H1 (cell line): ENCODE data around the gene MXI1. TPM values are rescaled to one million over a fixed set of nuclear protein-coding genes. Genes with fewer than 3 reads are reported as not detected.

ENCODE experiments used
- CTCF ChIA-PET: fragments of 300-600 bp; sonication (Branson Sonifier 250); formaldehyde crosslinking; loops from one replicate; lab custom pipeline; 2021; ENCODE audit not compliant: partially characterized antibody; lab: Charles Lee
- POLR2A ChIA-PET: fragments of 300-600 bp; sonication (Branson Sonifier 250); formaldehyde crosslinking; loops from one replicate; lab custom pipeline; 2021; ENCODE audit warnings: inconsistent platforms; ENCODE audit not compliant: partially characterized antibody; lab: Charles Lee
- DNase-seq, 2 experiments: peaks; one replicate each; pipeline versions ENCODE4 v3.0.0 to v3.0.0-alpha.2; 2010 to 2022; ENCODE audit warnings: low spot score in 2 of 2, low read depth in 1 of 2, mixed read lengths in 1 of 2
- FAIRE-seq: peaks from 2 replicates; lab custom pipeline; 2011; peaks lifted over from hg19 to GRCh38; lab: Jason Lieb, UNC
- H2AFZ ChIP-seq: 2 replicates; pipeline ENCODE4 v1.8.1; 2012; ENCODE audit warnings: low read length, inconsistent platforms
- H2AK5ac ChIP-seq: 2 replicates; pipeline ENCODE4 v1.6.1; 2013; ENCODE audit warnings: low read depth, low read length
- H2BK120ac ChIP-seq: replicated peaks from 2 replicates; pipeline ENCODE3; 2013; ENCODE audit warnings: low read depth, low read length, inconsistent platforms
- H2BK12ac ChIP-seq: 2 replicates; pipeline ENCODE4 v1.6.1; 2013; ENCODE audit warnings: low read depth, low read length
- H2BK15ac ChIP-seq: 2 replicates; pipeline ENCODE4 v1.6.1; 2013; ENCODE audit warnings: low read length
- H2BK20ac ChIP-seq: 2 replicates; pipeline ENCODE4 v1.6.1; 2013; ENCODE audit warnings: low read length
- H2BK5ac ChIP-seq: 2 replicates; pipeline ENCODE4 v1.6.1; 2013; ENCODE audit warnings: low read depth, low read length
- H3K14ac ChIP-seq: 2 replicates; pipeline ENCODE4 v1.6.1; 2013; ENCODE audit warnings: inconsistent platforms; ENCODE audit not compliant: insufficient read length
- H3K18ac ChIP-seq: 2 replicates; pipeline ENCODE4 v1.6.1; 2013; ENCODE audit warnings: low read length; ENCODE audit errors: extremely low read depth
- H3K23ac ChIP-seq: 2 replicates; pipeline ENCODE4 v1.6.1; 2013; ENCODE audit warnings: inconsistent platforms; ENCODE audit not compliant: insufficient read length
- H3K23me2 ChIP-seq: 2 replicates; pipeline ENCODE4 v1.6.1; 2013; ENCODE audit warnings: low read depth, low read length
- H3K27ac ChIP-seq: 2 replicates; pipeline ENCODE4 v1.6.1; 2011; ENCODE audit warnings: low read depth, low read length, inconsistent platforms
- H3K27me3 ChIP-seq, 4 experiments: replicated peaks in 1 of 4; 1 replicate in 1 of 4; 2 replicates in 3 of 4; pipeline versions ENCODE4 v1.6.1 to v1.8.1; 2011 to 2013; ENCODE audit warnings: low read length in 3 of 4, mild to moderate bottlenecking in 3 of 4, inconsistent platforms in 2 of 4, mixed read lengths in 2 of 4, moderate library complexity in 1 of 4; ENCODE audit not compliant: control insufficient read depth in 3 of 4, insufficient read depth in 3 of 4; ENCODE audit errors: extremely low read depth in 1 of 4
- H3K36me3 ChIP-seq, 4 experiments: 2 replicates each; pipeline versions ENCODE4 v1.6.1 to v1.8.1; 2011 to 2013; ENCODE audit warnings: mild to moderate bottlenecking in 4 of 4, low read length in 3 of 4, moderate library complexity in 2 of 4, control low read depth in 1 of 4, inconsistent platforms in 1 of 4; ENCODE audit not compliant: insufficient read depth in 4 of 4, control insufficient read depth in 2 of 4
- H3K4ac ChIP-seq: replicated peaks from 2 replicates; pipeline ENCODE3; 2013; ENCODE audit warnings: low read length, low read depth, mixed read lengths, inconsistent platforms; ENCODE audit not compliant: insufficient read length
- H3K4me1 ChIP-seq, 4 experiments: replicated peaks in 1 of 4; 1 replicate in 1 of 4; 2 replicates in 3 of 4; pipeline versions ENCODE4 v1.6.1 to v1.8.1; 2011 to 2013; ENCODE audit warnings: low read length in 3 of 4, inconsistent platforms in 2 of 4, mixed read lengths in 1 of 4; ENCODE audit not compliant: insufficient read depth in 4 of 4, control insufficient read depth in 3 of 4
- H3K4me2 ChIP-seq, 2 experiments: 2 replicates each; pipeline versions ENCODE4 v1.6.1 to v1.8.1; 2011 to 2013; ENCODE audit warnings: low read depth in 2 of 2, low read length in 2 of 2, control low read depth in 1 of 2, inconsistent platforms in 1 of 2, mild to moderate bottlenecking in 1 of 2; ENCODE audit not compliant: insufficient read depth in 1 of 2
- H3K4me3 ChIP-seq, 4 experiments: fragments of 200-600, 300-600 bp in 1 of 4; sonication (generic), shearing (Covaris generic), sonication (Bioruptor Twin) in 1 of 4; 2 replicates each; pipeline versions ENCODE4 v1.5.1 to v1.8.1; 2011 to 2016; ENCODE audit warnings: low read length in 4 of 4, low read depth in 3 of 4, control low read depth in 2 of 4, inconsistent platforms in 2 of 4, mild to moderate bottlenecking in 2 of 4, mixed read lengths in 1 of 4, moderate library complexity in 1 of 4; ENCODE audit not compliant: insufficient read depth in 2 of 4; ENCODE audit errors: extremely low read depth in 1 of 4
- H3K56ac ChIP-seq: replicated peaks from 2 replicates; pipeline ENCODE3; 2013; ENCODE audit warnings: low read depth, mild to moderate bottlenecking, mixed read lengths, low read length, inconsistent platforms; ENCODE audit not compliant: insufficient read length
- H3K79me1 ChIP-seq: 2 replicates; pipeline ENCODE4 v1.6.1; 2013; ENCODE audit warnings: low read depth, low read length, control low read depth
- H3K79me2 ChIP-seq, 2 experiments: 2 replicates each; pipeline versions ENCODE4 v1.6.1 to v1.8.1; 2012 to 2013; ENCODE audit warnings: low read length in 2 of 2, mild to moderate bottlenecking in 2 of 2, inconsistent platforms in 1 of 2; ENCODE audit not compliant: insufficient read depth in 2 of 2, control insufficient read depth in 1 of 2
- H3K9ac ChIP-seq, 4 experiments: replicated peaks in 1 of 4; 1 replicate in 1 of 4; 2 replicates in 3 of 4; pipeline versions ENCODE4 v1.6.1 to v1.8.1; 2011 to 2013; ENCODE audit warnings: low read depth in 3 of 4, low read length in 3 of 4, control low read depth in 2 of 4, mild to moderate bottlenecking in 2 of 4, moderate library complexity in 2 of 4, inconsistent platforms in 1 of 4; ENCODE audit errors: extremely low read depth in 1 of 4
- H3K9me3 ChIP-seq, 2 experiments: 2 replicates each; pipeline versions ENCODE4 v1.6.1 to v1.8.1; 2012 to 2013; ENCODE audit warnings: mild to moderate bottlenecking in 2 of 2, moderate library complexity in 2 of 2, control low read depth in 1 of 2, inconsistent platforms in 1 of 2, low read depth in 1 of 2, low read length in 1 of 2, mixed read lengths in 1 of 2; ENCODE audit not compliant: insufficient read depth in 2 of 2
- H4K20me1 ChIP-seq, 2 experiments: replicated peaks in 1 of 2; 2 replicates each; pipeline versions ENCODE3 to v1.8.1; 2011 to 2013; ENCODE audit warnings: inconsistent platforms in 2 of 2, low read length in 2 of 2, mild to moderate bottlenecking in 1 of 2; ENCODE audit not compliant: insufficient read depth in 2 of 2, control insufficient read depth in 1 of 2
- H4K5ac ChIP-seq: 2 replicates; pipeline ENCODE4 v1.6.1; 2013; ENCODE audit warnings: low read length, low read depth, mixed read lengths, inconsistent platforms; ENCODE audit not compliant: insufficient read length
- H4K8ac ChIP-seq: 2 replicates; pipeline ENCODE4 v1.8.0; 2013; ENCODE audit warnings: mild to moderate bottlenecking, moderate library complexity, low read length, inconsistent platforms; ENCODE audit not compliant: insufficient read depth; ENCODE audit errors: extremely low read depth
- H4K91ac ChIP-seq: replicated peaks from 2 replicates; pipeline ENCODE3; 2013; ENCODE audit warnings: low read length, mixed read lengths, inconsistent platforms; ENCODE audit not compliant: insufficient read length
- CHD2 ChIP-seq: IDR thresholded peaks from 2 replicates; pipeline ENCODE4 v1.6.1; 2012; ENCODE audit warnings: low read length, improper control_type of control experiment
- KDM1A ChIP-seq: fragments of 200-600, 300-600 bp; sonication (generic); IDR thresholded peaks from 2 replicates; pipeline ENCODE4 v1.7.1; 2016; ENCODE audit warnings: mild to moderate bottlenecking, low read length, borderline replicate concordance
- POLR2A ChIP-seq, 2 experiments: IDR thresholded peaks; 1 replicate in 1 of 2; 2 replicates in 1 of 2; pipeline ENCODE4 v1.6.1; 2011; ENCODE audit warnings: low read depth in 2 of 2, low read length in 2 of 2, mild to moderate bottlenecking in 2 of 2; ENCODE audit errors: control extremely low read depth in 1 of 2
- RXRA ChIP-seq: IDR thresholded peaks from 2 replicates; pipeline ENCODE4 v1.6.1; 2011; ENCODE audit warnings: low read depth, mild to moderate bottlenecking, low read length, moderate library complexity; ENCODE audit not compliant: insufficient read depth
- WGBS, 2 experiments: shearing (Covaris generic) in 1 of 2; methylation state at CpG; one replicate each; pipeline versions ENCODE4 v1.1.6 to v1.1.7; 2013 to 2015; ENCODE audit warnings: low lambda C conversion rate in 2 of 2, mixed read lengths in 2 of 2, inconsistent platforms in 1 of 2, low coverage in 1 of 2, missing lambda C conversion rate in 1 of 2; ENCODE audit not compliant: insufficient replicate concordance in 2 of 2, insufficient coverage in 1 of 2, insufficient read length in 1 of 2; ENCODE audit errors: extremely low coverage in 1 of 2, missing lambda C conversion rate in 1 of 2; 5-methylcytosine and 5-hydroxymethylcytosine counted together
- polyA plus RNA-seq, 7 experiments: library from polyadenylated mRNA; depleted of rRNA in 3 of 7; stranded (reverse) in 5 of 7; unstranded in 2 of 7; fragments of >200 nt in 5 of 7; fragments of 200-250 nt in 2 of 7; gene quantifications; 1 replicate in 5 of 7; 2 replicates in 1 of 7; 4 replicates in 1 of 7; pipeline versions ENCODE4 v1.2.1 to v1.2.3, GENCODE V29; 2011 to 2013; ENCODE audit warnings: missing spikeins in 2 of 7, mixed read lengths in 2 of 7
- total RNA-seq: library from RNA; stranded (reverse); fragmentation: NEBNext Ultra II Directional; extraction: Animal tissue kit (Norgen Biotek cat#: 25700); gene quantifications from 2 replicates; pipeline ENCODE4 v1.2.1, GENCODE V29; 2021
- TF ChIP-seq, protein P1 (sequence below), 3 experiments: IDR thresholded peaks; 1 replicate in 2 of 3; 2 replicates in 1 of 3; pipeline versions ENCODE4 v1.5.1 to v1.6.1; 2011; ENCODE audit warnings: low read length in 3 of 3, mild to moderate bottlenecking in 3 of 3, inconsistent platforms in 2 of 3, low read depth in 1 of 3, moderate library complexity in 1 of 3; ENCODE audit not compliant: insufficient read depth in 1 of 3; ENCODE audit errors: control extremely low read depth in 1 of 3
- TF ChIP-seq, protein P2 (sequence below): IDR thresholded peaks from 2 replicates; pipeline ENCODE4 v1.6.1; 2012; ENCODE audit warnings: inconsistent platforms

MXI1 gene
- total and polyA plus RNA-seq, 2 of the 8 experiments (the other 6 are each of a cell fraction or from before 2014, with no cell fraction given) = 5.7 to 8.8 TPM

DNA sequence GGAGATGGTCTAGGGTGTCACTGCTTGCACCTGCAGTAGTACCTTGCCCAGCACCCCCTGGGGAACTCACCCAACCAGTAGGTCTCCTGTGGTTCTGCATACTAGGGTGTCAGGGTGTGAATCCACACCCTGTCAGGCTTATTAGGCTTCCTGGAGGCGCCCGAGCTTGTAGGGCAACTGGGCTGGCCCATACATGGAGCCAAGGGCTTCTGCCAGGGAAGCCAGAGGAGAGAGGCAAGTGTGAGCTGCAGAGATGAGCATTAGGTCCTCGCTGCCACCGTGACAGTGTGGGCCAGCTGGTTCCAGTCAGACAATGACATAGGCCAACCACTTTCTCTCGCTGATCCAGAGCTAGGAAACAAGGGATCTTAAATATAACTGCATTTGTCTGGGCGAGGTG, 11.2 kb downstream of the MXI1 start:
- Histone ChIP-seq H4K91ac (no peak overlapping the region), H3K79me2 (no peaks in the 10 kb centered on the region), H4K8ac (no peak overlapping the region), H3K9me3 (no peaks in the 10 kb centered on the region), H2BK15ac (no peak overlapping the region), H3K14ac (no peak overlapping the region), H3K4me2 (no peak overlapping the region), H3K56ac (no peak overlapping the region), H4K20me1 (peaks cover 0 to 1% of the 10 kb centered on the region in 2 experiments), H3K18ac (no peak overlapping the region), H3K27me3 (peaks cover 0 to 5% (median 2%) of the 10 kb centered on the region in 4 experiments; a peak in 3 of 7 replicates), H4K5ac (no peak overlapping the region), H3K4me1 (peaks cover 0 to 15% (median 6%) of the 10 kb centered on the region in 4 experiments; a peak in 6 of 7 replicates), H2AFZ (no peak overlapping the region), H2AK5ac (no peak overlapping the region), H3K23me2 (no peaks in the 10 kb centered on the region), H3K9ac (no peak overlapping the region), H3K27ac (no peak overlapping the region), H2BK120ac (no peak overlapping the region), H3K4ac (no peak overlapping the region), H3K79me1 (no peaks in the 10 kb centered on the region), H2BK12ac (no peak overlapping the region), H3K23ac (no peak overlapping the region), H2BK5ac (no peak overlapping the region), H3K4me3 (no peak overlapping the region), H3K36me3 (no peaks in the 10 kb centered on the region), H2BK20ac (no peak overlapping the region)
- DNase-seq = no peak
- ChIA-PET POLR2A (interaction anchor here (9.6 kb wide), 1 partner anchor 10 kb away, joined by 121 read pairs; the partner anchor contains the start of gene MXI1), CTCF (interaction anchor here (0.8 to 17.9 kb wide), 12 partner anchors 9 to 375 kb away, joined by 3 to 333 read pairs (median 5); partner anchors contain the start of gene MXI1)
- TF ChIP-seq, protein P1, sequence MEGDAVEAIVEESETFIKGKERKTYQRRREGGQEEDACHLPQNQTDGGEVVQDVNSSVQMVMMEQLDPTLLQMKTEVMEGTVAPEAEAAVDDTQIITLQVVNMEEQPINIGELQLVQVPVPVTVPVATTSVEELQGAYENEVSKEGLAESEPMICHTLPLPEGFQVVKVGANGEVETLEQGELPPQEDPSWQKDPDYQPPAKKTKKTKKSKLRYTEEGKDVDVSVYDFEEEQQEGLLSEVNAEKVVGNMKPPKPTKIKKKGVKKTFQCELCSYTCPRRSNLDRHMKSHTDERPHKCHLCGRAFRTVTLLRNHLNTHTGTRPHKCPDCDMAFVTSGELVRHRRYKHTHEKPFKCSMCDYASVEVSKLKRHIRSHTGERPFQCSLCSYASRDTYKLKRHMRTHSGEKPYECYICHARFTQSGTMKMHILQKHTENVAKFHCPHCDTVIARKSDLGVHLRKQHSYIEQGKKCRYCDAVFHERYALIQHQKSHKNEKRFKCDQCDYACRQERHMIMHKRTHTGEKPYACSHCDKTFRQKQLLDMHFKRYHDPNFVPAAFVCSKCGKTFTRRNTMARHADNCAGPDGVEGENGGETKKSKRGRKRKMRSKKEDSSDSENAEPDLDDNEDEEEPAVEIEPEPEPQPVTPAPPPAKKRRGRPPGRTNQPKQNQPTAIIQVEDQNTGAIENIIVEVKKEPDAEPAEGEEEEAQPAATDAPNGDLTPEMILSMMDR (IDR thresholded peaks at IDR 0.05; ENCODE audit: control extremely low read depth in 1 of 3, insufficient read depth in 1 of 3, low read depth in 1 of 3, low read length in 3 of 3) = no peak
- no peak for TF ChIP-seq KDM1A
- TF ChIP-seq, protein P2, sequence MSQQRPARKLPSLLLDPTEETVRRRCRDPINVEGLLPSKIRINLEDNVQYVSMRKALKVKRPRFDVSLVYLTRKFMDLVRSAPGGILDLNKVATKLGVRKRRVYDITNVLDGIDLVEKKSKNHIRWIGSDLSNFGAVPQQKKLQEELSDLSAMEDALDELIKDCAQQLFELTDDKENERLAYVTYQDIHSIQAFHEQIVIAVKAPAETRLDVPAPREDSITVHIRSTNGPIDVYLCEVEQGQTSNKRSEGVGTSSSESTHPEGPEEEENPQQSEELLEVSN = no peak
- TF ChIP-seq CHD2 = no peak
- TF ChIP-seq POLR2A (IDR thresholded peaks at IDR 0.05; ENCODE audit: control extremely low read depth in 1 of 2, low read depth in 2 of 2, low read length in 2 of 2) = no peak
- TF ChIP-seq RXRA = no peak
- no peak for FAIRE-seq
- 91% methylated on average over 6 of the region's 6 CpGs; no CpG with 5 or more reads in 1 of the 2 experiments for WGBS, 2 experiments
